GM12878 (cell line): Measurements from ENCODE around the gene PALLD. TPM values are rescaled to one million over a fixed set of nuclear protein-coding genes. Genes with fewer than 3 reads are reported as not detected.

Experiments used
- ATAC-seq: fragments of 200-7000 bp; cut with Tn5 transposase; 3 replicates; pipeline ENCODE4 v1.9.1; 2020; ENCODE audit warnings: mild to moderate bottlenecking, moderate library complexity
- BruUV-seq: library from RNA; stranded (reverse); fragments of 400-500 nt; replicated peaks from 2 replicates; lab custom pipeline; 2021; lab: Mats Ljungman, UMichigan
- CTCF ChIA-PET: fragments of 300-600 bp; sonication (Branson Sonifier 250); formaldehyde crosslinking; extraction: SDS; loops from one replicate; lab custom pipeline; 2021; ENCODE audit warnings: inconsistent platforms; lab: Yijun Ruan, JAX
- POLR2A ChIA-PET: fragments of 350-600 bp; formaldehyde crosslinking; extraction: SDS; loops from one replicate; lab custom pipeline; 2021; ENCODE audit warnings: inconsistent platforms; lab: Charles Lee
- RAD21 ChIA-PET: fragments of 300-600 bp; sonication (Branson Sonifier 250); formaldehyde crosslinking; loops from one replicate; lab custom pipeline; 2023; ENCODE audit warnings: antibody characterized with exemption; ENCODE audit not compliant: unreplicated experiment; lab: Charles Lee
- SMC1A ChIA-PET: fragments of 300-600 bp; sonication (Branson Sonifier 250); formaldehyde crosslinking; loops from one replicate; lab custom pipeline; 2023; ENCODE audit not compliant: unreplicated experiment, uncharacterized antibody; lab: Charles Lee
- DNase-seq: peaks from one replicate; pipeline ENCODE4 v3.0.0-alpha.2; 2011; ENCODE audit warnings: low read depth, low spot score
- FAIRE-seq: peaks from 3 replicates; lab custom pipeline; 2011; peaks lifted over from hg19 to GRCh38; lab: Jason Lieb, UNC
- H2AFZ ChIP-seq: 2 replicates; pipeline ENCODE4 v1.6.0; 2011; ENCODE audit warnings: low read depth, low read length, control low read depth; ENCODE audit not compliant: control insufficient read depth
- H3K27ac ChIP-seq: 2 replicates; pipeline ENCODE4 v1.5.1; 2011; ENCODE audit warnings: control low read depth; ENCODE audit not compliant: control insufficient read depth, insufficient read depth
- H3K27me3 ChIP-seq, 2 experiments: replicated peaks in 1 of 2; 2 replicates each; pipeline versions ENCODE4 v1.6.0 to v1.6.1; 2011; ENCODE audit warnings: low read length in 1 of 2; ENCODE audit not compliant: control insufficient read depth in 2 of 2, insufficient read depth in 2 of 2
- H3K36me3 ChIP-seq, 2 experiments: 2 replicates each; pipeline ENCODE4 v1.5.1; 2011; ENCODE audit warnings: low read length in 1 of 2; ENCODE audit not compliant: control insufficient read depth in 2 of 2, insufficient read depth in 2 of 2
- H3K4me1 ChIP-seq: 2 replicates; pipeline ENCODE4 v1.6.1; 2011; ENCODE audit warnings: mild to moderate bottlenecking, low read length, moderate library complexity, mixed read lengths; ENCODE audit not compliant: control insufficient read depth, insufficient read depth
- H3K4me2 ChIP-seq: 2 replicates; pipeline ENCODE4 v1.6.0; 2011; ENCODE audit warnings: control low read depth; ENCODE audit not compliant: control insufficient read depth, insufficient read depth
- H3K4me3 ChIP-seq: fragments of 200-600 bp; sonication (generic); 2 replicates; pipeline ENCODE4 v1.5.1; 2016
- H3K79me2 ChIP-seq: 2 replicates; pipeline ENCODE4 v1.6.0; 2011; ENCODE audit warnings: low read length; ENCODE audit not compliant: control insufficient read depth, insufficient read depth
- H3K9ac ChIP-seq: 2 replicates; pipeline ENCODE4 v1.8.0; 2011; ENCODE audit warnings: low read length, control low read depth, mixed read lengths; ENCODE audit not compliant: control insufficient read depth, insufficient read depth
- H3K9me3 ChIP-seq: replicated peaks from 3 replicates; pipeline ENCODE4 v1.5.1; 2011; ENCODE audit warnings: mild to moderate bottlenecking, low read length; ENCODE audit not compliant: control insufficient read depth, insufficient read depth
- H4K20me1 ChIP-seq: 2 replicates; pipeline ENCODE4 v1.6.0; 2011; ENCODE audit not compliant: control insufficient read depth, insufficient read depth
- E2F4 ChIP-seq: IDR thresholded peaks from 2 replicates; pipeline ENCODE4 v1.6.1; 2012; ENCODE audit warnings: low read depth, low read length, improper control_type of control experiment
- HDAC6 ChIP-seq: fragments of 200-600 bp; sonication (generic); IDR thresholded peaks from one replicate; pipeline ENCODE4 v1.8.0; 2017; ENCODE audit warnings: antibody characterized with exemption; ENCODE audit not compliant: unreplicated experiment
- SREBF2 ChIP-seq: IDR thresholded peaks from 2 replicates; pipeline ENCODE4 v1.6.1; 2012; ENCODE audit warnings: mild to moderate bottlenecking, low read length
- TBL1XR1 ChIP-seq: IDR thresholded peaks from 2 replicates; pipeline ENCODE4 v1.6.1; 2012; ENCODE audit warnings: low read depth, low read length, improper control_type of control experiment
- WGBS: methylation state at CpG from one replicate; pipeline ENCODE4 v1.1.6; 2016; ENCODE audit warnings: low lambda C conversion rate; ENCODE audit not compliant: insufficient replicate concordance, insufficient coverage; ENCODE audit errors: missing lambda C conversion rate; 5-methylcytosine and 5-hydroxymethylcytosine counted together
- in situ Hi-C: fragments of 300-500 bp; cut with MboI; formaldehyde crosslinking; loops from 9 replicates; pipeline ENCODE4 v1.14.3; 2018; ENCODE audit warnings: mixed read lengths
- intact Hi-C: fragments of 100-400 bp; cut with micrococcal nuclease; formaldehyde crosslinking; loops from one replicate; pipeline ENCODE4 v1.14.2; 2022; ENCODE audit not compliant: unreplicated experiment
- polyA plus RNA-seq, 11 experiments: library from polyadenylated mRNA; depleted of rRNA in 4 of 11; unstranded in 6 of 11; stranded (reverse) in 5 of 11; fragments of >200 nt; fragmentation: Nextera tagmentation in 4 of 11; fragmentation: Illumina TruSeq in 1 of 11; extraction: Ambion mirVana in 4 of 11; extraction: Trizol in 1 of 11; gene quantifications; 1 replicate in 1 of 11; 2 replicates in 10 of 11; pipeline versions ENCODE4 v1.2.1 to v1.2.3, GENCODE V29; 2011 to 2016; ENCODE audit warnings: inconsistent platforms in 2 of 11, missing spikeins in 2 of 11, low read depth in 1 of 11
- total RNA-seq, 4 experiments: library from RNA; depleted of rRNA in 3 of 4; stranded (reverse); fragments of >200 nt in 3 of 4; fragmentation: Illumina TruSeq in 1 of 4; extraction: Trizol in 1 of 4; gene quantifications; 2 replicates each; pipeline versions ENCODE4 v1.2.1 to v1.2.3, GENCODE V29; 2013 to 2021

The PALLD gene
- total and polyA plus RNA-seq, 10 of the 15 experiments (the other 5 are each of a cell fraction or from before 2014, with no cell fraction given) = 1.0 to 7.7 (median 1.7) TPM

- intact Hi-C loops = no loop called here
- RAD21 ChIA-PET = no interaction called here
These were observed 114.2 kb downstream of the PALLD start for GRCh38 chr4:168610911-168611530.

More at GRCh38 chr4:168610911-168611530, 114.2 kb downstream of the PALLD start:
- H3K4me3 ChIP-seq = no peak overlapping the region
- H3K4me2 ChIP-seq = no peak overlapping the region
- H3K9me3 ChIP-seq = no peaks in the 10 kb centered on the region
- no peak overlapping the region for H3K27ac ChIP-seq
- WGBS = 8% methylated on average over 6 of the region's 6 CpGs
- DNase-seq = no peak
- BruUV-seq = no TSS peak
- no peak for FAIRE-seq
- ChIA-PET SMC1A (interaction anchor here (0.8 kb wide), 2 partner anchors 9 to 97 kb away, joined by 3 read pairs; no protein-coding TSS in a partner anchor), CTCF (interaction anchor here (1.0 kb wide), 1 partner anchor 307 kb away, joined by 3 read pairs; no protein-coding TSS in a partner anchor), POLR2A (no interaction called here)
- no peaks in the 10 kb centered on the region; the same call in 1 of the 2 replicates for H4K20me1 ChIP-seq
- in situ Hi-C loops = no loop called here
- no peak overlapping the region for H3K9ac ChIP-seq
- H3K4me1 ChIP-seq = no peaks in the 10 kb centered on the region
- no peaks in the 10 kb centered on the region; a peak in 1 of 4 replicates for H3K27me3 ChIP-seq
- no peak for TF ChIP-seq E2F4
- no peak for TF ChIP-seq TBL1XR1
- TF ChIP-seq HDAC6 = no peak
- no peak for TF ChIP-seq SREBF2
- H3K79me2 ChIP-seq = no peaks in the 10 kb centered on the region
- H2AFZ ChIP-seq = no peak overlapping the region
- no peaks in the 10 kb centered on the region for H3K36me3 ChIP-seq
- ATAC-seq = no peak
